ENCODE data around the gene TGFA.
A peak's percentile ranks its signal among the peaks of the same experiment; 100 is the strongest.
"Not testable (repeated sequence)": the region's sequence is repeated elsewhere in the genome, so short reads cannot be mapped to it uniquely, and the experiment has no call there.

The TGFA gene

GRCh38 chr2:70473101-70473722 lies 80.4 kb downstream of the TGFA start:
- Mint-ChIP-seq H3K27ac (peak overlapping the region; percentile 29), H3K36me3 (no peaks in the 10 kb centered on the region), H3K9me3 (no peaks in the 10 kb centered on the region), H3K4me3 (no peak overlapping the region), H3K4me1 (peaks cover 16% of the 10 kb centered on the region)
- DNase-seq (ENCODE audit: low spot score in 2 of 2) (no peak), ATAC-seq (peak; percentile 31)

DNA sequence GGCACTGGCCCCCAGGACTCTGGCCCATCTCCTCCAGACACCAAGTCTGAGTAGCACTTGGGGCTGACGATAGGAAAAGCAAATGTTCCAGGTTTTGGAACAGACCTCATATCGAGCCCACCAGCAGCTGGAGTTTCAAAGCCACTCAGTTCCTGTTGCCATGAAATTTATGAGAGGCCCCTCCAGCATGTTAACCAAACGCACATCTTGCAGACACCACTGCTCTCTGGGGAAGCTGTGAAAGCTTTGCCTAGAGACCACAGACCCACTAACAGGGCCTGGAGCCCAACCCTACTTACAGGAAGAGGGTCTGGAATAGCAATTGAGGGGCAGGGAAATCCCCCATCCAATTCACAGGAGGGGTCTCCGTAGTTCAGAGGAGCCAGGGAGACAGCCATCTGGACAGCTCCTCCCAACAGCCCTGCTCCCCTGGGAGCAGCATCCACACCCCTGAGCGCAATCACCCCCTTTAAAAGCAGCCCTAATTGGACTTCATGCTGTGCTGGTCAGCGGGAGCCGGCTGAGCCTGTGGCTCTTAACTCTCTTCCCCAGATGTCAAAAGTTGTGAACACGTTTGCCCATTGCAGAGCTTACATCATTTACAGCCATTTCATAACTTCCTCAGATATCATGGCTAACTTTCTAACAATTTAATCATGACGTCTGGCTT lies 81.3 kb downstream of the TGFA start:
- H3K4me3 Mint-ChIP-seq = no peak overlapping the region
- H3K36me3 Mint-ChIP-seq = no peaks in the 10 kb centered on the region
- no peak for ATAC-seq
- DNase-seq (ENCODE audit: low spot score in 2 of 2) = no peak
- H3K4me1 Mint-ChIP-seq = peaks cover 16% of the 10 kb centered on the region
- H3K27ac Mint-ChIP-seq = no peak overlapping the region
- H3K9me3 Mint-ChIP-seq = no peaks in the 10 kb centered on the region

DNA sequence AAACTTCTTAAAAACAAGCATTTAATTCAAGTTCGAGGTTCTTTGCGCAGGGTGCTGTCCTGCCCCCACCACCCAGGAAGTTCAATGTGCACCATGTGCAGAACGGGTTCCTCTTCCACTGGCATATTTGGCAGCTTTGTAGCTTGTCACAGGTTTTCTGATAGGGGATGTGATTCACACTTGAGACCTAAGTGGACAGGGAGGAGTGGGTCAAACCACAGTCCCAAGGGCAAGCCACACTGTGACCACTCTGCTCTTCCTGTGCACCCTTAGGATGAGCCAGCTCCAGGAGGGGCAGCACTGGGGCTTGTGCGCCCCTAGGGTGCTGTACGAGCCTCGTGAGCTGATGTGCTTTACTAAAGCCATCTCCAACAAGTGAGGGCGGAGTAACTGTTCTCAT lies 82.5 kb downstream of the TGFA start:
- H3K4me3 Mint-ChIP-seq = no peak overlapping the region
- no peak for ATAC-seq
- H3K9me3 Mint-ChIP-seq = no peaks in the 10 kb centered on the region
- H3K4me1 Mint-ChIP-seq = peaks cover 16% of the 10 kb centered on the region
- DNase-seq (ENCODE audit: low spot score in 2 of 2) = no peak
- H3K36me3 Mint-ChIP-seq = no peaks in the 10 kb centered on the region
- H3K27ac Mint-ChIP-seq = no peak overlapping the region

- ATAC-seq (no peak), DNase-seq (ENCODE audit: low spot score in 2 of 2) (no peak)
- H3K36me3 Mint-ChIP-seq = no peaks in the 10 kb centered on the region
- H3K27ac Mint-ChIP-seq = no peak overlapping the region
- H3K9me3 Mint-ChIP-seq = no peaks in the 10 kb centered on the region
- no peak overlapping the region for H3K4me3 Mint-ChIP-seq
- peaks cover 10% of the 10 kb centered on the region for H3K4me1 Mint-ChIP-seq
Observed at GRCh38 chr2:70469961-70470360, 83.7 kb downstream of the TGFA start.

GRCh38 chr2:70469435-70469834 lies 84.2 kb downstream of the TGFA start:
- peaks cover 10% of the 10 kb centered on the region for H3K4me1 Mint-ChIP-seq
- H3K27ac Mint-ChIP-seq = no peak overlapping the region
- ATAC-seq (no peak), DNase-seq (ENCODE audit: low spot score in 2 of 2) (no peak)
- no peak overlapping the region for H3K4me3 Mint-ChIP-seq
- H3K36me3 Mint-ChIP-seq = no peaks in the 10 kb centered on the region
- no peaks in the 10 kb centered on the region for H3K9me3 Mint-ChIP-seq

GRCh38 chr2:70468878-70469277 lies 84.7 kb downstream of the TGFA start:
- H3K4me3 Mint-ChIP-seq = no peak overlapping the region
- DNase-seq (ENCODE audit: low spot score in 2 of 2) = no peak
- H3K36me3 Mint-ChIP-seq = no peaks in the 10 kb centered on the region
- ATAC-seq = no peak
- peaks cover 10% of the 10 kb centered on the region for H3K4me1 Mint-ChIP-seq
- no peaks in the 10 kb centered on the region for H3K9me3 Mint-ChIP-seq
- no peak overlapping the region for H3K27ac Mint-ChIP-seq

DNA sequence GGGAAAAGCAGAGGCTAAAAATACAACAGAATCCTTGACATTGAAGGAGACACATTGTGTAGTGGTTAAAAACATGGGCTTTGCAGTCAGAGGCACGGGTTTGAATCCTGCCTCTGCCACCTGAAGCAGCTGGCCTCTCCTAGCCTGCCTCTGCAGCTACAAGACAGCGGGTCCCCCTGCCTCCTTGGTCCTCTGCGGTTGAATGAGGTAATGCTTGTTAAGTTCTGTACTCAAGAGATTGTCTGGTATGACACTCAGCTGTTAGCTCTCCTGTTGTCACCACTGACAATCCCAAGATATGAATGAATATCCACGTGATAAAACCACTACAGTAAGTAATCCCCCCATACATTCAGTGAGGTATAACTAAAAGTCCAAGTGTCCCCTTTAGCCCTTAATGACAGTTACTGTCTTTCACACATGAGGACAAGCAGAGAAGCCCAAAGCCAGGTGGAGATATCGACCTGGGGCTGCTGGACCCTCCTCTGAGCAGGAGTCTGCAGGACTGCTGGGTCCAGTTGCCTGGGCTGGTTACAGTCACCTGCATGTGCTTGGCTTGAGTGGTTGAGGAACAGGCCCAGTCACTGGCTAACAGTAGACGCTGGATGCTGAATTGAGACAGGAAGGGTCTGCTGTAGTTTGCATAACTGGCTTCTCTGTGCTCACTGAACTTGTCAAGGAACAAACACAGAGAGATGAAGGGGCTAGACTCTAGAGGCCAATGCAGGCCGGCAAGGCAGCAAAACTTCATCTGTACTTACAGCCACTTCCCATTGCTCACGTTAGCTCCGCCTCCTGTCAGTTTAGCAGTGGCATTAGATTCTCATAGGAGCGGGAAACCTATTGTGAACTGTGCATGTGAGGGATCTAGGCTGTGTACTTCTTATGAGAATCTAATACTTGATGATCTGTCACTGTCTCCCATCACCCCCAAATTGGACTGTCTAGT lies 85.5 kb downstream of the TGFA start:
- no peaks in the 10 kb centered on the region for H3K36me3 Mint-ChIP-seq
- H3K4me1 Mint-ChIP-seq = peaks cover 4% of the 10 kb centered on the region
- no peak overlapping the region for H3K27ac Mint-ChIP-seq
- DNase-seq (ENCODE audit: low spot score in 2 of 2) (no peak), ATAC-seq (no peak)
- no peak overlapping the region for H3K4me3 Mint-ChIP-seq
- no peaks in the 10 kb centered on the region for H3K9me3 Mint-ChIP-seq

GRCh38 chr2:70467237-70467636 lies 86.4 kb downstream of the TGFA start:
- no peaks in the 10 kb centered on the region for H3K4me1 Mint-ChIP-seq
- no peaks in the 10 kb centered on the region for H3K36me3 Mint-ChIP-seq
- DNase-seq (ENCODE audit: low spot score in 2 of 2) (no peak), ATAC-seq (no peak)
- no peak overlapping the region for H3K27ac Mint-ChIP-seq
- no peaks in the 10 kb centered on the region for H3K9me3 Mint-ChIP-seq
- H3K4me3 Mint-ChIP-seq = no peak overlapping the region

DNA sequence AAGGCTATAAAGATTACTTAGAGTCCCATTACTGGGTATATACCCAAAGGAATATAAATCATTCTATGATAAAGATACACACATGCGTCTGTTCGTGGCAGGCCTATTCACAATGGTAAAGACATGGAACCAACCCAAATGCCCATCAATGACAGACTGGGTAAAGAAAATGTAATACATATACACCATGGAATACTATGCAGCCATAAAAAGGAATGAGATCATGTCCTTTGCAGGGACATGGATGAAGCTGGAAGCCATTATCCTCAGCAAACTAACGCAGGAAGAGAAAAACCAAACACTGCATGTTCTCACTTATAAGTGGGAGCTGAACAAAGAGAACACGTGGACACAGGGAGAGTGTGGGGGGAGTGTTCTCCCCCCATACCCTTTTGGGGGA lies 87.0 kb downstream of the TGFA start:
- not testable (repeated sequence) for H3K27ac Mint-ChIP-seq; ATAC-seq; H3K4me1 Mint-ChIP-seq; H3K36me3 Mint-ChIP-seq; H3K4me3 Mint-ChIP-seq; H3K9me3 Mint-ChIP-seq; DNase-seq (ENCODE audit: low spot score in 2 of 2)

GRCh38 chr2:70463997-70464396 lies 89.6 kb downstream of the TGFA start:
- no peaks in the 10 kb centered on the region for H3K36me3 Mint-ChIP-seq

DNA sequence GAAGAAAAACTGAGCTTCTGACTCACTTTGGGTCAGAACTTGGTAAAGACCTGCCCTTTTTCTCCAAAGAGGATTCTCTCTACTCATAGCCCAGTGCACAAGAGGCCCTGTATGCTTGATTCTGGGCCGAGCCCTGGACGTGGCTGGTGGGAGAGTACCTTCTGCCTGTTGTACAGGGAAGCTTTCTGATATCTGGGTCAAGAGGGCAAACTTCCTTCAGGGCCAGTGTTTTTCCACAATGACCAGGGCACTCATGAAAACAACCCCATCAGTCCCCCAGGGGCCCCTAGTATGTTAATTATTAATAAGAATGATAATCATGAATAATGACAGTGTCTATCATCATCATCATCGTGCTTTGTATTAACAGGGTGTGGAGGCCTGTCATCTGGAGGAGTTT lies 90.0 kb downstream of the TGFA start:
- Mint-ChIP-seq H3K36me3 (no peaks in the 10 kb centered on the region), H3K4me1 (no peaks in the 10 kb centered on the region), H3K27ac (no peak overlapping the region), H3K9me3 (no peaks in the 10 kb centered on the region), H3K4me3 (no peak overlapping the region)
- no peak for DNase-seq (ENCODE audit: low spot score in 2 of 2)
- ATAC-seq = no peak

More at GRCh38 chr2:70463997-70464396, 89.6 kb downstream of the TGFA start:
- ATAC-seq (no peak), DNase-seq (ENCODE audit: low spot score in 2 of 2) (no peak)
- Mint-ChIP-seq H3K9me3 (no peaks in the 10 kb centered on the region), H3K4me1 (no peaks in the 10 kb centered on the region), H3K27ac (no peak overlapping the region), H3K4me3 (no peak overlapping the region)

GRCh38 chr2:70461981-70462876 lies 91.4 kb downstream of the TGFA start:
- peak overlapping the region; percentile 43 for H3K27ac Mint-ChIP-seq
- H3K9me3 Mint-ChIP-seq = no peaks in the 10 kb centered on the region
- no peak overlapping the region for H3K4me3 Mint-ChIP-seq
- no peaks in the 10 kb centered on the region for H3K36me3 Mint-ChIP-seq
- ATAC-seq = no peak
- no peaks in the 10 kb centered on the region for H3K4me1 Mint-ChIP-seq
- DNase-seq (ENCODE audit: low spot score in 2 of 2) = no peak

DNA sequence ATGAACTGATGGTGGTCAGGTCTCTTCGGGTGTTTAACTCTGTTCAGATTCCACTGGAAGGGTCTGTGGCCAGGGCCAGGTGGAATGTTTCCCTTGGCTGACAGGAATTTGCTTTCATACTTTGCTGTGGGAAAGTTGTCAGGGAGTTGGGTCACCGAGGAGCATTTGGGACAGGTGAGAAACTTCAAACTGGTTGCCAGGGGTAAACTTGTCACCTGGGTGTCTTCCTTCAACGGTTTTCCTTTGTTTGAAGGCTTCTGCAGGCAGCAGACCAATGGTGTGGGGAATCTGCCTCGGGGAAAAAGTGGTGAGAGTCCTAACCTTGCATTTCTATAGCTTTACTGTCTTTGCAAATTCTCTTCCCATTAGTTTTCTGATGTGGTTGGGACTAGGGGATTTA lies 92.2 kb downstream of the TGFA start:
- Mint-ChIP-seq H3K27ac (no peak overlapping the region), H3K9me3 (no peaks in the 10 kb centered on the region), H3K4me1 (no peaks in the 10 kb centered on the region), H3K36me3 (no peaks in the 10 kb centered on the region), H3K4me3 (no peak overlapping the region)
- DNase-seq (ENCODE audit: low spot score in 2 of 2) = no peak
- ATAC-seq = no peak

DNA sequence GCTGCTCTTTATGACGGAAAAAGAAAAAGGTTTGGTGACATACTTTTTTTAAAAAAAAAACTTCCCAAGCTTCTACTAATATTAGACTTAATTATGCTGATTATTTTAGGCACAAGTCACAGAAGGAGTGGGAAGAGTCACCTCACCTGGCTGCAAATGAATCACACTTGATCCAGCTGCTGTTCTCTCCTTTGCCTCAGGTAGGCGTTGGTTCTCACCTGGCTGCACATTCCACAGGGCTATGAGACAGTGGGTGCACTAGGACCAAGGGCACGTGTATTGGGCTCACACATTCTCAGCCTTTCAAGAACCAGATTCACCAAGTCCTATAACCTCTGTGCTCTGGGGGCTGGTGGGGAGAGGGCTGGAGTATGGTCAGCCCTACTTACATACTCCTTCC lies 93.3 kb downstream of the TGFA start:
- Mint-ChIP-seq H3K4me3 (no peak overlapping the region), H3K4me1 (no peaks in the 10 kb centered on the region), H3K9me3 (no peaks in the 10 kb centered on the region), H3K36me3 (no peaks in the 10 kb centered on the region), H3K27ac (no peak overlapping the region)
- ATAC-seq (no peak), DNase-seq (ENCODE audit: low spot score in 2 of 2) (no peak)

- H3K9me3 Mint-ChIP-seq = no peaks in the 10 kb centered on the region
- H3K4me3 Mint-ChIP-seq = no peak overlapping the region
- no peaks in the 10 kb centered on the region for H3K4me1 Mint-ChIP-seq
- no peak for DNase-seq (ENCODE audit: low spot score in 2 of 2)
- no peak overlapping the region for H3K27ac Mint-ChIP-seq
- H3K36me3 Mint-ChIP-seq = no peaks in the 10 kb centered on the region
- ATAC-seq = no peak
Observed at GRCh38 chr2:70458661-70459060, 95.0 kb downstream of the TGFA start.
